ENCODE results near the gene TANC1. TPM values are rescaled to one million over a fixed set of nuclear protein-coding genes. Genes with fewer than 3 reads are reported as not detected.
A peak's percentile ranks its signal among the peaks of the same experiment; 100 is the strongest.

The TANC1 gene
- total and polyA plus RNA-seq, 7 donors, result 3.6 to 74.5 (median 47.0) TPM

DNA sequence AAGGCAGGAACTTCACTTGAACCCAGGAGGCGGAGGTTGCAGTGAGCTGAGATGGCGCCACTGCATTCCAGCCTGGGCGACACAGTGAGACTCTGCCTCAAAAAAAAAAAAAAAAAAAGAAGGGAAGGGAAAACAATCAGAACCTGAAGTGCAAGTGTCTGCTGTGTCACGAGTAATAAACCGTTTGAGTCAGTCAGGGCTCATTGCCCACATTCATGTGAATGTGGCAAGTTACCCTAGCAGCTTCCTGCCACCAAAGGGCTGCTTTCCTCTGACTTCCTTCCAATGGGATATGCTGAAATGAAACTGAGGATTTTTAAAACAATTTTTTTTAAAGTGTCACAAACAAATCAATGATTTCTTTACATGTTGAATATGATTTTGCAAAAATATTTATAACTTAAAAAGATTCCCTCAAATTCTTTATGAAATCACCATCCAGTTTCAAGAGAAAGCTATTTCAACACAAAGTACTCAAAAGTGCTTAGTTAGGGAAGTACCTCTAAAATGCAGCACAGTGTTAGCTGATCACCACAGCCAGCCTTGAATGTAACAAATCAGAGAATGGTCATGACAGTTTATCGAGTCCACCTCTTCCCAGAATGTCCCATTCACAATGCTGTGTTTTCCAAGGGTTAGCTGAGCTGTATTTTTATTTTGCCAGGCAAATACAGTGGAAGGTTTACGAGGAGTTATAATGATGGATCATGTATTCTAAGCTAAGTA lies 281.7 kb downstream of the TANC1 start:
- H3K4me3 ChIP-seq, result no peak overlapping the region
- WGBS, 2 donors, result 13 to 40% methylated on average over 7 of the region's 7 CpGs
- H3K27me3 ChIP-seq, result no peaks in the 10 kb centered on the region
- peaks cover 0 to 14% (median 3%) of the 10 kb centered on the region in 4 donors for H3K4me1 ChIP-seq
- DNase-seq, result peak; percentile 80
- H3K9me3 ChIP-seq, result no peaks in the 10 kb centered on the region
- H3K36me3 ChIP-seq, result peaks cover 0 to 36% (median 10%) of the 10 kb centered on the region in 4 donors
- TF ChIP-seq CTCF (IDR thresholded peaks at IDR 0.05), result no peak
- peak; percentile 11 to 55 (median 20) for TF ChIP-seq POLR2AphosphoS5 (IDR thresholded peaks at IDR 0.05)
- TF ChIP-seq POLR2A (IDR thresholded peaks at IDR 0.05), result no peak
- intact Hi-C loops (cut with DNase I), result no loop called here
- H3K27ac ChIP-seq, result peak overlapping the region; percentile 40 to 66 (median 48)

GRCh38 chr2:159251296-159252173 lies 283.1 kb downstream of the TANC1 start:
- Histone ChIP-seq H3K4me1 (peaks cover 0 to 14% (median 3%) of the 10 kb centered on the region in 4 donors), H3K4me3 (no peak overlapping the region), H3K27me3 (no peaks in the 10 kb centered on the region), H3K27ac (no peak overlapping the region), H3K36me3 (peaks cover 0 to 34% (median 7%) of the 10 kb centered on the region in 4 donors), H3K9me3 (no peaks in the 10 kb centered on the region)
- WGBS, 2 donors, result 85 to 94% methylated on average over 12 of the region's 12 CpGs
- no peak for TF ChIP-seq EP300 (IDR thresholded peaks at IDR 0.05)
- no peak for TF ChIP-seq POLR2A (IDR thresholded peaks at IDR 0.05)
- TF ChIP-seq CTCF (IDR thresholded peaks at IDR 0.05), result no peak
- TF ChIP-seq POLR2AphosphoS5 (IDR thresholded peaks at IDR 0.05), result no peak
- intact Hi-C loops (cut with DNase I), result no loop called here
- no peak for DNase-seq

DNA sequence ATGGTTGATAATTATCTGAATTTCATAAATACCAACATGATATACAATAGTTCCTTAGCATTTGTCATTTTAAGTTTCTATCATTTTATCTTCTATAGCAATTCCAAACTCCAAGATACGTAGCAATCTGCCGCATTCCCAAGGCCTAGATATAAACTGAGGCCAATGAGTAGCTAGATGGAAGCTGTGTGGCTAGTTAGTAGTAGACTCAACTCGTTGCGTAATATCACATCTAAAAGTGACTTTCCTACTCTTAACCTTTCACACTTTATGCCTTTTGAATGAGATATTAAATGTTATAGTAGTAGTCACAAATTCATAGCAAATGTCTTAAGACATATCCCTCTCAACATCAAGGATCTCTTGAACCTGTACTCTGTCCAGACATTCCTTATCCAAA lies 284.5 kb downstream of the TANC1 start:
- DNase-seq, result no peak
- Histone ChIP-seq H3K27me3 (no peaks in the 10 kb centered on the region), H3K36me3 (peaks cover 0 to 34% (median 5%) of the 10 kb centered on the region in 4 donors), H3K4me1 (peaks cover 0 to 14% (median 3%) of the 10 kb centered on the region in 4 donors), H3K9me3 (no peaks in the 10 kb centered on the region), H3K27ac (no peak overlapping the region), H3K4me3 (no peak overlapping the region)
- WGBS, 2 donors, result 96 to 97% methylated on average over 4 of the region's 4 CpGs
- intact Hi-C loops (cut with DNase I), result no loop called here
- TF ChIP-seq EP300 (IDR thresholded peaks at IDR 0.05) (no peak), CTCF (IDR thresholded peaks at IDR 0.05) (no peak), POLR2A (IDR thresholded peaks at IDR 0.05) (no peak), POLR2AphosphoS5 (IDR thresholded peaks at IDR 0.05) (no peak)

DNA sequence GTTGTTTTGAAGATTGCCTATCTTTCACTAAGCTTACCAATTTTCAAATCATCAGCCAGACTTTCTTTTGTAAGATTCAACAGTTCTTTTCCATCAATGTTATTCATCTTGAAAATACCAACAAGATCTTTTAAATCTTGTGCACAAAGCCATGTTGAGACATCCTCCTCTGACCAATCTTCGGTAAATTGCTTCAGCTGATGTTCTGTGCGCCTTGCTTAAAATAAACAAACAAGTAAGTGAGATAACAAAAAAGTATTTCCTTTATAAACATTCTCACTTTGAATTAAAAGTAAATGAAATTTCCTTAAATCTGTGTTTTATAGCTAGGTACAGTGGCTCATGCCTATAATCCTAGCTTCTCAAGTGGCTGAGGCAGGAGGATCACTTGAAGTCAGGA lies 287.7 kb downstream of the TANC1 start:
- intact Hi-C loops (cut with DNase I), result no loop called here
- no peaks in the 10 kb centered on the region for H3K9me3 ChIP-seq
- no peaks in the 10 kb centered on the region for H3K4me1 ChIP-seq

More for the DNA sequence above, 287.7 kb downstream of the TANC1 start:
- Histone ChIP-seq H3K27ac (no peak overlapping the region), H3K4me3 (no peak overlapping the region), H3K27me3 (no peaks in the 10 kb centered on the region), H3K36me3 (peaks cover 0 to 34% (median 5%) of the 10 kb centered on the region in 4 donors)
- TF ChIP-seq CTCF (IDR thresholded peaks at IDR 0.05), result no peak
- TF ChIP-seq EP300 (IDR thresholded peaks at IDR 0.05), result no peak
- no peak for TF ChIP-seq POLR2AphosphoS5 (IDR thresholded peaks at IDR 0.05)
- TF ChIP-seq POLR2A (IDR thresholded peaks at IDR 0.05), result no peak
- no peak for DNase-seq
- WGBS, 2 donors, result 64 to 71% methylated on average over 2 of the region's 2 CpGs

Data from sigmoid colon (tissue), 7 donors.